ENCODE results near the gene TRAM2. TPM values are rescaled to one million over a fixed set of nuclear protein-coding genes. Genes with fewer than 3 reads are reported as not detected.

The TRAM2 gene, protein sequence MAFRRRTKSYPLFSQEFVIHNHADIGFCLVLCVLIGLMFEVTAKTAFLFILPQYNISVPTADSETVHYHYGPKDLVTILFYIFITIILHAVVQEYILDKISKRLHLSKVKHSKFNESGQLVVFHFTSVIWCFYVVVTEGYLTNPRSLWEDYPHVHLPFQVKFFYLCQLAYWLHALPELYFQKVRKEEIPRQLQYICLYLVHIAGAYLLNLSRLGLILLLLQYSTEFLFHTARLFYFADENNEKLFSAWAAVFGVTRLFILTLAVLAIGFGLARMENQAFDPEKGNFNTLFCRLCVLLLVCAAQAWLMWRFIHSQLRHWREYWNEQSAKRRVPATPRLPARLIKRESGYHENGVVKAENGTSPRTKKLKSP
- total RNA-seq (2022) (10.7 and 12.8 TPM in 2 replicates), Bru-seq, nascent RNA (percentile 53 among the genes with signal in this experiment), BruChase-seq, experiment 1, labeled RNA remaining after a 6-hour chase (percentile 65 among the genes with signal in this experiment), BruChase-seq, experiment 2, labeled RNA remaining after a 2-hour chase (percentile 58 among the genes with signal in this experiment)
- long read RNA-seq, full-length matches to known transcripts: 2 of 9 reads
- long read RNA-seq, partial matches to known transcripts: 0 of 9 reads
- long read RNA-seq, other reads (novel, unspliced or antisense): 7 of 9 reads

- Mint-ChIP-seq H3K27ac (ENCODE audit: unreplicated experiment) (peak within 1 kb of the TSS; percentile 40), H3K9me3 (ENCODE audit: low read depth, unreplicated experiment) (no peaks in the 10 kb centered on the region), H3K4me1 (ENCODE audit: low read depth, unreplicated experiment) (peaks cover 36% of the 10 kb centered on the region), H3K4me3 (ENCODE audit: low read depth, unreplicated experiment) (peak within 1 kb of the TSS; percentile 67), H3K36me3 (ENCODE audit: insufficient read depth, unreplicated experiment) (peaks cover 17% of the 10 kb centered on the region), H3K27me3 (ENCODE audit: unreplicated experiment) (no peaks in the 10 kb centered on the region)
- intact Hi-C loops (cut with micrococcal nuclease; ENCODE audit: unreplicated experiment): loop anchor here (5.0 kb wide), 1 partner anchor 160 kb away; no protein-coding TSS in a partner anchor
- BruUV-seq (replicated peaks): no TSS peak
- CTCF ChIA-PET: interaction anchor here (0.5 to 1.3 kb wide), 3 partner anchors 11 to 74 kb away, joined by 3 to 11 read pairs (median 3); no protein-coding TSS in a partner anchor
- peak; percentile 89 for DNase-seq
- TF ChIP-seq CTCF (IDR thresholded peaks at IDR 0.05; ENCODE audit: unreplicated experiment): no peak
Observed at GRCh38 chr6:52577022-52577777, at the start of gene TRAM2. Gene TRAM2, minus strand, starts transcription at chr6:52577060. Its CDS starts 145 bp downstream, at chr6:52576915.

DNA sequence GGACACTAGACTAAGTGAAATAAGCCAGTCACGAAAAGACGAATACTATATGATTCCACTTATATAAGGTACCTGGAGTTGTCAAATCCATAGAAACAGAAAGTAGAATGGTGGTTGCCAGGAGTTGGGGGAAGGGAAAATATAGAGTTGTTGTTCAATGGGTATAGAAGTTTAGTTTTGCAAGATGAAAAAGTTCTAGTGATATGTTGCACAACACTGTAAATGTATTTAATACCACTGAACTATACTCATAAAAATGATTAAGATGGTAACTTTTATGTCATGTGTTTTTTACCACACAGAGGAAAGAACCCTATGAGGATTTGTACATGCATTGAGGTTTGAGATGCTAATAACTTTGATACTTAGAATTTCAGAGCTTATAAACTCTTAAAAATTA, 46.0 kb upstream of the TRAM2 start:
- no peak for TF ChIP-seq CTCF (IDR thresholded peaks at IDR 0.05; ENCODE audit: unreplicated experiment)
- H3K9me3 Mint-ChIP-seq (ENCODE audit: low read depth, unreplicated experiment): peaks cover 2% of the 10 kb centered on the region
- no peak for DNase-seq
- H3K4me1 Mint-ChIP-seq (ENCODE audit: low read depth, unreplicated experiment): no peaks in the 10 kb centered on the region
- intact Hi-C loops (cut with micrococcal nuclease; ENCODE audit: unreplicated experiment): no loop called here
- no peak overlapping the region for H3K27ac Mint-ChIP-seq (ENCODE audit: unreplicated experiment)
- no peaks in the 10 kb centered on the region for H3K36me3 Mint-ChIP-seq (ENCODE audit: insufficient read depth, unreplicated experiment)
- no peak overlapping the region for H3K4me3 Mint-ChIP-seq (ENCODE audit: low read depth, unreplicated experiment)
- CTCF ChIA-PET: no interaction called here
- no peaks in the 10 kb centered on the region for H3K27me3 Mint-ChIP-seq (ENCODE audit: unreplicated experiment)
- BruUV-seq (replicated peaks): no TSS peak

- Mint-ChIP-seq H3K27me3 (ENCODE audit: unreplicated experiment) (no peaks in the 10 kb centered on the region), H3K27ac (ENCODE audit: unreplicated experiment) (no peak overlapping the region), H3K4me3 (ENCODE audit: low read depth, unreplicated experiment) (no peak overlapping the region), H3K4me1 (ENCODE audit: low read depth, unreplicated experiment) (no peaks in the 10 kb centered on the region), H3K36me3 (ENCODE audit: insufficient read depth, unreplicated experiment) (no peaks in the 10 kb centered on the region), H3K9me3 (ENCODE audit: low read depth, unreplicated experiment) (peaks cover 2% of the 10 kb centered on the region)
- intact Hi-C loops (cut with micrococcal nuclease; ENCODE audit: unreplicated experiment): no loop called here
- CTCF ChIA-PET: no interaction called here
- DNase-seq: no peak
- no peak for TF ChIP-seq CTCF (IDR thresholded peaks at IDR 0.05; ENCODE audit: unreplicated experiment)
- BruUV-seq (replicated peaks): no TSS peak
Observed at GRCh38 chr6:52621631-52622030, 44.8 kb upstream of the TRAM2 start.

- Mint-ChIP-seq H3K9me3 (ENCODE audit: low read depth, unreplicated experiment) (peaks cover 2% of the 10 kb centered on the region), H3K4me1 (ENCODE audit: low read depth, unreplicated experiment) (no peaks in the 10 kb centered on the region), H3K4me3 (ENCODE audit: low read depth, unreplicated experiment) (no peak overlapping the region), H3K27me3 (ENCODE audit: unreplicated experiment) (no peaks in the 10 kb centered on the region), H3K27ac (ENCODE audit: unreplicated experiment) (no peak overlapping the region), H3K36me3 (ENCODE audit: insufficient read depth, unreplicated experiment) (no peaks in the 10 kb centered on the region)
- TF ChIP-seq CTCF (IDR thresholded peaks at IDR 0.05; ENCODE audit: unreplicated experiment): no peak
- BruUV-seq (replicated peaks): no TSS peak
- DNase-seq: no peak
- CTCF ChIA-PET: no interaction called here
- intact Hi-C loops (cut with micrococcal nuclease; ENCODE audit: unreplicated experiment): no loop called here
Observed at GRCh38 chr6:52620906-52621190, 44.0 kb upstream of the TRAM2 start.

Measured in Calu3 (cell line).